KMS-11 (cell line): ENCODE data around the gene RELB.

Experiments used
- H2AFZ ChIP-seq: fragments of 200-600 bp; sonication (generic); 2 replicates; pipeline ENCODE4 v1.6.1; 2016; ENCODE audit warnings: antibody characterized with exemption, mixed run types, low read depth
- H3K27ac ChIP-seq: fragments of 200-600 bp; sonication (generic); 2 replicates; pipeline ENCODE4 v1.6.1; 2016; ENCODE audit warnings: mild to moderate bottlenecking, mixed run types
- H3K27me3 ChIP-seq: fragments of 200-600 bp; sonication (generic); 2 replicates; pipeline ENCODE4 v1.6.1; 2017; ENCODE audit warnings: mild to moderate bottlenecking, low read depth, mixed run types, moderate library complexity; ENCODE audit not compliant: insufficient read depth
- H3K36me3 ChIP-seq: fragments of 200-600 bp; sonication (generic); 2 replicates; pipeline ENCODE4 v1.6.1; 2017; ENCODE audit warnings: mild to moderate bottlenecking, mixed run types; ENCODE audit not compliant: insufficient read depth
- H3K4me1 ChIP-seq: fragments of 200-600 bp; sonication (generic); 2 replicates; pipeline ENCODE4 v1.6.1; 2016; ENCODE audit warnings: mild to moderate bottlenecking, low read depth, mixed run types; ENCODE audit not compliant: poor library complexity, severe bottlenecking
- H3K4me2 ChIP-seq: fragments of 200-600 bp; sonication (generic); 2 replicates; pipeline ENCODE4 v1.7.0; 2016; ENCODE audit warnings: mild to moderate bottlenecking, mixed run types
- H3K4me3 ChIP-seq: fragments of 200-600 bp; sonication (generic); IDR thresholded peaks from 2 replicates; pipeline ENCODE4 v1.6.1; 2017; ENCODE audit warnings: low read depth, low read length, mixed read lengths; ENCODE audit not compliant: insufficient read depth
- H3K79me2 ChIP-seq: fragments of 200-600 bp; sonication (generic); 2 replicates; pipeline ENCODE4 v1.6.1; 2016; ENCODE audit warnings: low read depth, mixed run types; ENCODE audit not compliant: insufficient read depth
- H3K9ac ChIP-seq: fragments of 200-600 bp; sonication (generic); 2 replicates; pipeline ENCODE4 v1.6.1; 2016; ENCODE audit warnings: mild to moderate bottlenecking, mixed run types
- H4K20me1 ChIP-seq: fragments of 200-600 bp; sonication (generic); 2 replicates; pipeline ENCODE4 v1.6.1; 2016; ENCODE audit warnings: mild to moderate bottlenecking, mixed run types; ENCODE audit not compliant: insufficient read depth
- TF ChIP-seq, protein P1 (sequence below): fragments of 200-600 bp; sonication (generic); conservative IDR thresholded peaks from 2 replicates; pipeline ENCODE4 v1.6.1; 2017; ENCODE audit warnings: low read depth, mild to moderate bottlenecking, antibody characterized with exemption, low read length, moderate library complexity, mixed read lengths

Gene RELB

DNA sequence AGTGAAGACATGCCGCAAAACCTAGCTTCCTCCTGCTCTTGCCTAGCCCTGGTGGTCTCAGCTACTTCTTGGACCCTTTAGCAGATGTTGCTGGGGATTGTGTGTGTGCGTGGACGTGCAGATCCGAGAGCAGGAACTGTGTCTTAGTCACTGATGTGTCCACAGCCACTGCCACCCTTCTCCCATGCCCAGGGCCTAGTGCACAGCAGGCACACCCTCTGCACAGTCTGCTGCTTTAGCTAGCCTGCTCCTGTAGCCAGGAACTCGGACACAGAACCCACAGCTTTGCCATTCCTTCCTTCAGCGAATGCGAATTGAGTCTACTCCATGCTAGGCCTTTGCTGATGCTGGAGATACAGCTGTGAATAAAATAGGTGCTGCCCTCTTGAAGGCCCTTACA, 43.7 kb upstream of the RELB start:
- Histone ChIP-seq H4K20me1 (no peaks in the 10 kb centered on the region; the same call in 1 of the 2 replicates), H3K9ac (no peak overlapping the region), H3K4me2 (no peak overlapping the region; the same call in 1 of the 2 replicates)

DNA sequence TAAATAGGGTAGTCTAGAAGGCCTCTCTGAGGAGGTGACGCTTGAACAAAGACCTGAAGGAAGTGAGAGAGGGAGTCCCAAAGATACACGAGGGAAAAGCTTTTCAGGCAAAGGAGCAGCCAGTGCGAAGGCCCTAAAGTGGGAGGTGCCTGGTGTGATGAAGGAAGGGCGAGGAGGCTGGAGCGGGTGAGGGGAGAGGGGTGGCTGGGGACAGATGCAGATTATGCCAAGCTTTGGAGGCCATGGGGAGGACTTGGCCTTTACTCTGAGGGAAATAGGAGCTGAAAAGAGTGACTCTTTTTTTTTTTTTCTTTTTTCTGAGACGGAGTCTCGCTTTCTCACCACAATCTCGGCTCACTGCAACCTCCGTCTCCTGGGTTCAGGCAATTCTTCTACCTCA, 43.2 kb upstream of the RELB start:
- Histone ChIP-seq H3K27ac (no peak overlapping the region), H3K4me1 (peaks cover 41% of the 10 kb centered on the region), H3K79me2 (peaks cover 77% of the 10 kb centered on the region), H3K4me2 (no peak overlapping the region), H3K36me3 (no peaks in the 10 kb centered on the region), H3K27me3 (no peaks in the 10 kb centered on the region), H3K9ac (no peak overlapping the region), H3K4me3 (no peak overlapping the region), H2AFZ (no peak overlapping the region), H4K20me1 (no peaks in the 10 kb centered on the region; the same call in 1 of the 2 replicates)
- TF ChIP-seq, protein P1, sequence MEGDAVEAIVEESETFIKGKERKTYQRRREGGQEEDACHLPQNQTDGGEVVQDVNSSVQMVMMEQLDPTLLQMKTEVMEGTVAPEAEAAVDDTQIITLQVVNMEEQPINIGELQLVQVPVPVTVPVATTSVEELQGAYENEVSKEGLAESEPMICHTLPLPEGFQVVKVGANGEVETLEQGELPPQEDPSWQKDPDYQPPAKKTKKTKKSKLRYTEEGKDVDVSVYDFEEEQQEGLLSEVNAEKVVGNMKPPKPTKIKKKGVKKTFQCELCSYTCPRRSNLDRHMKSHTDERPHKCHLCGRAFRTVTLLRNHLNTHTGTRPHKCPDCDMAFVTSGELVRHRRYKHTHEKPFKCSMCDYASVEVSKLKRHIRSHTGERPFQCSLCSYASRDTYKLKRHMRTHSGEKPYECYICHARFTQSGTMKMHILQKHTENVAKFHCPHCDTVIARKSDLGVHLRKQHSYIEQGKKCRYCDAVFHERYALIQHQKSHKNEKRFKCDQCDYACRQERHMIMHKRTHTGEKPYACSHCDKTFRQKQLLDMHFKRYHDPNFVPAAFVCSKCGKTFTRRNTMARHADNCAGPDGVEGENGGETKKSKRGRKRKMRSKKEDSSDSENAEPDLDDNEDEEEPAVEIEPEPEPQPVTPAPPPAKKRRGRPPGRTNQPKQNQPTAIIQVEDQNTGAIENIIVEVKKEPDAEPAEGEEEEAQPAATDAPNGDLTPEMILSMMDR = no peak

More for the DNA sequence above, 43.7 kb upstream of the RELB start:
- Histone ChIP-seq H3K36me3 (no peaks in the 10 kb centered on the region), H3K27ac (no peak overlapping the region), H3K27me3 (no peaks in the 10 kb centered on the region), H3K4me1 (peaks cover 41% of the 10 kb centered on the region), H2AFZ (no peak overlapping the region), H3K4me3 (no peak overlapping the region), H3K79me2 (peaks cover 73% of the 10 kb centered on the region)
- TF ChIP-seq, protein P1 = no peak

DNA sequence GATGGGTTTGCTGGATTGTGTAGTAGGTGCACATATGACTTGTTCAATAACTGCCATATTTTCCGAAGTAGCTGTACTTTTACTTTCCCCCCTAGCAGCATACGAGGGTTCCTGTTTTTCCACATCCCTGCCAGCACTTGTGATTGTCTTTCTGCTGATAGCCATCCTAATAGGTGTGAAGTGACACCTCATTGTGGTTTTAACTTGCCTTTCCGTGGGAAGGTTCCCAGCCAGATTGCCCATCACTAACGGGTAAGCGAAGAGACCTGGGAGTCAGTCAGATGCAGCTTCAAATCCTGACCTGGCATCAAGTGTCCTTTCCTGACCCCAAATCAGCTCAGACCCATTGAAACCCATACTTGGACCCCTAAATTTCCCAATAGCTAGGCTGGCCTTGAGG, 41.6 kb upstream of the RELB start:
- Histone ChIP-seq H2AFZ (no peak overlapping the region), H3K27me3 (no peaks in the 10 kb centered on the region), H3K4me3 (no peak overlapping the region), H3K36me3 (0 out of 2 replicates have a peak, but pooled peaks cover under 1% of the 10 kb centered on the region), H3K79me2 (peaks cover 77% of the 10 kb centered on the region), H3K4me2 (no peak overlapping the region), H3K27ac (no peak overlapping the region), H3K4me1 (peaks cover 36% of the 10 kb centered on the region), H4K20me1 (no peaks in the 10 kb centered on the region; the same call in 1 of the 2 replicates), H3K9ac (no peak overlapping the region)
- TF ChIP-seq, protein P1 = no peak

DNA sequence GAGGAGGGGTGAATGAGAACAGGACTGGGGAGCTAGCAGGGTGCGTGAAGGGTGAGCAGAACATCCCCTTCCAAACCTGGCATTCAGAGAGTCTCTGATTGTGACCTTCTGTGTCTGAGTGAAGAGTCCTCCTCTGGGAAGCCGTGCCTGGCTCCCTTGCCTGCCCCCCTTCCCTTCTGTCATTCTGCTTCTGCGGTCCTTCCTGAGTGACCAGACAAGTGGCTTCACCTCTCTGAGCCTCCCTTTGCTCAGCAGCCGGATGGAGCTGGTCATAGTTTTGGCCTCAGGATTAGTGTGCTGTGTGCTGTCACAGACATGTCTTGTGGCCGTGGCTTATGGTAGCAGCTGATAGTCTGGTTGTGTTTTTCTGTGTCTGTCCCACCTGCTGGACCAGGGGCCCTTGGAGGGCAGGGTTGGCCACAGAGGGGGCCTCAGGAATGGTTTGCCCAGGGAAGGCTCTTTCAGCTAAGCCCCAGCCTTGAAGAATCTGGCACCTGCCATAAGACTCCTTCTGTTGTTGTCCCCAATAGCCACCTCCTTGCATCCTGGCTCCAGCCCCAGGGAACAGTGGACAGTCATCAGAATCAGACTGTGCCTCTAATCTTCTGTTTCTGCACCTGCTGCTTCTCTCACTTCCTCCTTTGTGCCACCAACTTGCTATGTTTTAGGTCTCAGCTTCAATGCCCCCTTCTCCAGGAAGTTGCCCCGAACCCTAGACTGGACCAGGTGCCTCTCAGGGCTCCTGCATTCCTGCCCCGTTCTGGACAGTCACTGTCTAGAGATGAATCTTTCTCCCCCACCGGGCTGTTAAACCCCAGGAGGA, 40.1 kb upstream of the RELB start:
- no peak overlapping the region for H3K27ac ChIP-seq
- H3K4me1 ChIP-seq = peaks cover 36% of the 10 kb centered on the region

More for the DNA sequence above, 40.1 kb upstream of the RELB start:
- TF ChIP-seq, protein P1 = no peak
- no peaks in the 10 kb centered on the region for H3K27me3 ChIP-seq
- no peak overlapping the region for H3K4me2 ChIP-seq
- no peak overlapping the region for H3K4me3 ChIP-seq
- H2AFZ ChIP-seq = no peak overlapping the region
- peaks cover 69% of the 10 kb centered on the region for H3K79me2 ChIP-seq
- H3K36me3 ChIP-seq = peaks cover 9% of the 10 kb centered on the region; the same call in 1 of the 2 replicates
- H4K20me1 ChIP-seq = no peaks in the 10 kb centered on the region; the same call in 1 of the 2 replicates
- H3K9ac ChIP-seq = no peak overlapping the region
